Liver (tissue), 9 donors: ENCODE data around the gene BRINP3. TPM values are rescaled to one million over a fixed set of nuclear protein-coding genes. Genes with fewer than 3 reads are reported as not detected.

Experiments used
- DNase-seq: peaks from one replicate; pipeline ENCODE4 v3.0.0-alpha.2; 2017; ENCODE audit warnings: low spot score
- H3K27ac ChIP-seq, 2 donors: one replicate each; pipeline ENCODE4 v1.7.0; 2013; ENCODE audit warnings: inconsistent platforms in 2 of 2, low read length in 2 of 2, control low read depth in 1 of 2, low read depth in 1 of 2, mild to moderate bottlenecking in 1 of 2
- H3K27me3 ChIP-seq, 4 donors: one replicate each; pipeline versions ENCODE4 v1.6.1 to v1.7.0; 2013; ENCODE audit warnings: low read length in 3 of 4, inconsistent platforms in 1 of 4, mild to moderate bottlenecking in 1 of 4, moderate library complexity in 1 of 4; ENCODE audit not compliant: control insufficient read depth in 4 of 4, insufficient read depth in 4 of 4
- H3K36me3 ChIP-seq, 4 donors: one replicate each; pipeline versions ENCODE4 v1.6.1 to v1.7.0; 2013; ENCODE audit warnings: low read length in 3 of 4, mild to moderate bottlenecking in 3 of 4, low read depth in 1 of 4, moderate library complexity in 1 of 4; ENCODE audit not compliant: control insufficient read depth in 4 of 4, insufficient read depth in 3 of 4
- H3K4me1 ChIP-seq, 4 donors: one replicate each; pipeline versions ENCODE4 v1.6.1 to v1.7.0; 2013; ENCODE audit warnings: low read length in 3 of 4, mild to moderate bottlenecking in 3 of 4, moderate library complexity in 1 of 4; ENCODE audit not compliant: control insufficient read depth in 4 of 4, insufficient read depth in 4 of 4
- H3K4me3 ChIP-seq, 3 donors: one replicate each; pipeline versions ENCODE4 v1.6.1 to v1.7.0; 2013; ENCODE audit warnings: low read length in 3 of 3, control low read depth in 1 of 3, low read depth in 1 of 3, mild to moderate bottlenecking in 1 of 3
- H3K9ac ChIP-seq, 2 donors: one replicate each; pipeline ENCODE4 v1.7.0; 2013; ENCODE audit warnings: low read length in 2 of 2, mild to moderate bottlenecking in 2 of 2, moderate library complexity in 2 of 2, control low read depth in 1 of 2, low read depth in 1 of 2
- H3K9me3 ChIP-seq, 4 donors: one replicate each; pipeline versions ENCODE4 v1.6.1 to v1.7.0; 2013; ENCODE audit warnings: low read length in 3 of 4; ENCODE audit not compliant: control insufficient read depth in 4 of 4
- ATF3 ChIP-seq: IDR thresholded peaks from 2 replicates; pipeline ENCODE4 v1.6.1; 2016; ENCODE audit warnings: antibody characterized with exemption
- CTCF ChIP-seq: fragments of 150-350 bp; IDR thresholded peaks from 2 replicates; pipeline ENCODE4 v1.5.1; 2017; ENCODE audit warnings: improper control_type of control experiment, low read depth, low read length; ENCODE audit not compliant: missing input control
- FOXA1 ChIP-seq: IDR thresholded peaks from 2 replicates; pipeline ENCODE4 v1.6.1; 2016; ENCODE audit warnings: antibody characterized with exemption
- FOXA2 ChIP-seq: IDR thresholded peaks from 2 replicates; pipeline ENCODE4 v1.6.1; 2016; ENCODE audit warnings: antibody characterized with exemption
- GABPA ChIP-seq, 2 donors: IDR thresholded peaks in 1 of 2; conservative IDR thresholded peaks in 1 of 2; 2 replicates each; pipeline ENCODE4 v1.6.1; 2016; ENCODE audit warnings: antibody characterized with exemption in 2 of 2, mild to moderate bottlenecking in 1 of 2, moderate library complexity in 1 of 2
- HNF4A ChIP-seq, 2 donors: conservative IDR thresholded peaks; 2 replicates each; pipeline ENCODE4 v1.6.1; 2016; ENCODE audit warnings: antibody characterized with exemption in 2 of 2, mild to moderate bottlenecking in 2 of 2
- HNF4G ChIP-seq: IDR thresholded peaks from 2 replicates; pipeline ENCODE4 v1.6.1; 2016; ENCODE audit warnings: antibody characterized with exemption
- JUND ChIP-seq, 2 donors: IDR thresholded peaks; 2 replicates each; pipeline ENCODE4 v1.6.1; 2016; ENCODE audit warnings: antibody characterized with exemption in 2 of 2
- MAX ChIP-seq: IDR thresholded peaks from 2 replicates; pipeline ENCODE4 v1.6.1; 2016; ENCODE audit warnings: antibody characterized with exemption
- NR2F2 ChIP-seq: IDR thresholded peaks from 2 replicates; pipeline ENCODE4 v1.6.1; 2016; ENCODE audit warnings: antibody characterized with exemption
- RAD21 ChIP-seq, 2 donors: IDR thresholded peaks; 2 replicates each; pipeline ENCODE4 v1.6.1; 2016; ENCODE audit warnings: antibody characterized with exemption in 2 of 2, mild to moderate bottlenecking in 2 of 2
- TAF1 ChIP-seq: conservative IDR thresholded peaks from 2 replicates; pipeline ENCODE4 v1.6.1; 2016; ENCODE audit warnings: antibody characterized with exemption, mild to moderate bottlenecking
- YY1 ChIP-seq: IDR thresholded peaks from 2 replicates; pipeline ENCODE4 v1.6.1; 2016; ENCODE audit warnings: antibody characterized with exemption, mild to moderate bottlenecking
- WGBS: extraction: QIAGEN DNeasy Blood & Tissue Kit; methylation state at CpG from one replicate; pipeline ENCODE4 v1.1.7; 2013; 5-methylcytosine and 5-hydroxymethylcytosine counted together
- polyA plus RNA-seq, 2 donors: library from polyadenylated mRNA; stranded (reverse) in 1 of 2; unstranded in 1 of 2; fragments of 200-250 nt in 1 of 2; fragments of >200 nt in 1 of 2; fragmentation: Nextera tagmentation in 1 of 2; extraction: Ambion mirVana in 1 of 2; gene quantifications; one replicate each; pipeline versions ENCODE4 v1.2.1 to v1.2.3, GENCODE V29; 2013 to 2015
- total RNA-seq, 2 donors: library from RNA; depleted of rRNA; stranded (reverse); fragments of >200 nt; gene quantifications; one replicate each; pipeline ENCODE4 v1.2.3, GENCODE V29; 2014
- TF ChIP-seq, protein P1 (sequence below): IDR thresholded peaks from 2 replicates; pipeline ENCODE4 v1.6.1; 2016; ENCODE audit warnings: antibody characterized with exemption, mild to moderate bottlenecking
- TF ChIP-seq, protein P2 (sequence below): IDR thresholded peaks from 2 replicates; pipeline ENCODE4 v1.6.1; 2016; ENCODE audit warnings: antibody characterized with exemption
- donor health status: healthy.
- donor health status: healthy.
- donor health status: healthy.
- donor health status: healthy.
- donor health status: healthy.

Gene BRINP3
- total and polyA plus RNA-seq, 4 donors, result 0.02 TPM; not detected in 3

- no peak for TF ChIP-seq ATF3
- TF ChIP-seq FOXA2, result no peak
Measured at GRCh38 chr1:190456129-190456528, 21.5 kb downstream of the BRINP3 start (continued).

DNA sequence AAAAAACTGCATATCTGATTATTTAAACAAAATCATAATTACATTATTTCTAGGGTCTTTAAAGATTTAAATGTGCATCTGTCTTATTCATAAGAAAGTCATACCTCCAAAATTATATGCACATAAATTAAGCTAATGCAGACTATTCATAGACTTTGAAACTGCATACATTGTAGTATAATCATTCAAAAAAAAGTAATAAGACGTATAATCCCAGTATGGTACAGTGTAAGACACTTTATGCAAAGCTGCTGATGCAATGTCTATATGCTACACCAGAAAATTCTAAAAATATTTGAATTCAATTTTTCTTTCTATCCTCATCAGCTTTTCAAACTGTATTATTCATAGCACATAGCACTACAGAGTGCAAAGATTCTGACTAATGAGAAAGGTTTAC lies 22.0 kb downstream of the BRINP3 start:
- no peaks in the 10 kb centered on the region for H3K4me1 ChIP-seq
- H3K27ac ChIP-seq, result no peak overlapping the region
- no peak overlapping the region for H3K4me3 ChIP-seq
- TF ChIP-seq GABPA (IDR thresholded peaks at IDR 0.05 in 1 of 2, conservative IDR thresholded peaks at IDR 0.05 in 1 of 2) (no peak), RAD21 (IDR thresholded peaks at IDR 0.05) (no peak), ATF3 (no peak), TAF1 (no peak), YY1 (no peak), FOXA1 (no peak), CTCF (no peak), JUND (IDR thresholded peaks at IDR 0.05) (no peak), MAX (no peak), NR2F2 (no peak), HNF4G (no peak), HNF4A (conservative IDR thresholded peaks at IDR 0.05) (no peak)
- TF ChIP-seq, protein P1, sequence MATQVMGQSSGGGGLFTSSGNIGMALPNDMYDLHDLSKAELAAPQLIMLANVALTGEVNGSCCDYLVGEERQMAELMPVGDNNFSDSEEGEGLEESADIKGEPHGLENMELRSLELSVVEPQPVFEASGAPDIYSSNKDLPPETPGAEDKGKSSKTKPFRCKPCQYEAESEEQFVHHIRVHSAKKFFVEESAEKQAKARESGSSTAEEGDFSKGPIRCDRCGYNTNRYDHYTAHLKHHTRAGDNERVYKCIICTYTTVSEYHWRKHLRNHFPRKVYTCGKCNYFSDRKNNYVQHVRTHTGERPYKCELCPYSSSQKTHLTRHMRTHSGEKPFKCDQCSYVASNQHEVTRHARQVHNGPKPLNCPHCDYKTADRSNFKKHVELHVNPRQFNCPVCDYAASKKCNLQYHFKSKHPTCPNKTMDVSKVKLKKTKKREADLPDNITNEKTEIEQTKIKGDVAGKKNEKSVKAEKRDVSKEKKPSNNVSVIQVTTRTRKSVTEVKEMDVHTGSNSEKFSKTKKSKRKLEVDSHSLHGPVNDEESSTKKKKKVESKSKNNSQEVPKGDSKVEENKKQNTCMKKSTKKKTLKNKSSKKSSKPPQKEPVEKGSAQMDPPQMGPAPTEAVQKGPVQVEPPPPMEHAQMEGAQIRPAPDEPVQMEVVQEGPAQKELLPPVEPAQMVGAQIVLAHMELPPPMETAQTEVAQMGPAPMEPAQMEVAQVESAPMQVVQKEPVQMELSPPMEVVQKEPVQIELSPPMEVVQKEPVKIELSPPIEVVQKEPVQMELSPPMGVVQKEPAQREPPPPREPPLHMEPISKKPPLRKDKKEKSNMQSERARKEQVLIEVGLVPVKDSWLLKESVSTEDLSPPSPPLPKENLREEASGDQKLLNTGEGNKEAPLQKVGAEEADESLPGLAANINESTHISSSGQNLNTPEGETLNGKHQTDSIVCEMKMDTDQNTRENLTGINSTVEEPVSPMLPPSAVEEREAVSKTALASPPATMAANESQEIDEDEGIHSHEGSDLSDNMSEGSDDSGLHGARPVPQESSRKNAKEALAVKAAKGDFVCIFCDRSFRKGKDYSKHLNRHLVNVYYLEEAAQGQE, result no peak
- TF ChIP-seq, protein P2, sequence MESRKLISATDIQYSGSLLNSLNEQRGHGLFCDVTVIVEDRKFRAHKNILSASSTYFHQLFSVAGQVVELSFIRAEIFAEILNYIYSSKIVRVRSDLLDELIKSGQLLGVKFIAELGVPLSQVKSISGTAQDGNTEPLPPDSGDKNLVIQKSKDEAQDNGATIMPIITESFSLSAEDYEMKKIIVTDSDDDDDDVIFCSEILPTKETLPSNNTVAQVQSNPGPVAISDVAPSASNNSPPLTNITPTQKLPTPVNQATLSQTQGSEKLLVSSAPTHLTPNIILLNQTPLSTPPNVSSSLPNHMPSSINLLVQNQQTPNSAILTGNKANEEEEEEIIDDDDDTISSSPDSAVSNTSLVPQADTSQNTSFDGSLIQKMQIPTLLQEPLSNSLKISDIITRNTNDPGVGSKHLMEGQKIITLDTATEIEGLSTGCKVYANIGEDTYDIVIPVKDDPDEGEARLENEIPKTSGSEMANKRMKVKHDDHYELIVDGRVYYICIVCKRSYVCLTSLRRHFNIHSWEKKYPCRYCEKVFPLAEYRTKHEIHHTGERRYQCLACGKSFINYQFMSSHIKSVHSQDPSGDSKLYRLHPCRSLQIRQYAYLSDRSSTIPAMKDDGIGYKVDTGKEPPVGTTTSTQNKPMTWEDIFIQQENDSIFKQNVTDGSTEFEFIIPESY, result no peak
- WGBS, result 38% methylated on average over 1 of the region's 1 CpG
- peaks cover 0 to 3% (median 0%) of the 10 kb centered on the region in 4 donors for H3K27me3 ChIP-seq
- H3K9ac ChIP-seq, result no peak overlapping the region
- DNase-seq, result no peak
- no peaks in the 10 kb centered on the region for H3K9me3 ChIP-seq
- H3K36me3 ChIP-seq, result no peaks in the 10 kb centered on the region
